GM18502 (cell line): ENCODE results near the gene CCK.
A peak's percentile ranks its signal among the peaks of the same experiment; 100 is the strongest.

Experiments
- ATAC-seq: cut with Tn5 transposase; IDR thresholded peaks from one replicate; pipeline ENCODE4 v1.9.1; 2021; ENCODE audit warnings: mild to moderate bottlenecking; ENCODE audit not compliant: unreplicated experiment, poor library complexity

The CCK gene

GRCh38 chr3:42226470-42227425 is 39.2 kb downstream of the CCK start:
- ATAC-seq, result no peak

- no peak for ATAC-seq
These were observed 40.3 kb downstream of the CCK start for GRCh38 chr3:42225486-42226363.

- no peak for ATAC-seq
These were observed 41.1 kb downstream of the CCK start for GRCh38 chr3:42224658-42225421.

- ATAC-seq, result no peak
These were observed 41.8 kb downstream of the CCK start for GRCh38 chr3:42224178-42224577.

GRCh38 chr3:42222942-42223693 is 42.9 kb downstream of the CCK start:
- ATAC-seq, result no peak

GRCh38 chr3:42220436-42221121 is 45.4 kb downstream of the CCK start:
- ATAC-seq, result no peak

- ATAC-seq, result no peak
These were observed 49.1 kb downstream of the CCK start for GRCh38 chr3:42216931-42217333.

- ATAC-seq, result no peak
These were observed 49.7 kb downstream of the CCK start for GRCh38 chr3:42216302-42216701.

GRCh38 chr3:42214565-42215283 is 51.3 kb downstream of the CCK start:
- ATAC-seq, result peak; percentile 67

- ATAC-seq, result peak; percentile 46
These were observed 51.9 kb downstream of the CCK start for GRCh38 chr3:42214064-42214463.

GRCh38 chr3:42213417-42213816 is 52.6 kb downstream of the CCK start:
- peak; percentile 45 for ATAC-seq

GRCh38 chr3:42210726-42211125 is 55.3 kb downstream of the CCK start:
- no peak for ATAC-seq

- no peak for ATAC-seq
These were observed 56.1 kb downstream of the CCK start for GRCh38 chr3:42209917-42210316.
